AG09309 (cell line): ENCODE results near the gene IFITM2.

Source experiments
- DNase-seq: peaks from one replicate; pipeline ENCODE4 v3.0.0-alpha.2; 2010; ENCODE audit warnings: low read depth
- H3K4me3 ChIP-seq: 2 replicates; pipeline ENCODE4 v1.5.1; 2011; ENCODE audit warnings: mild to moderate bottlenecking, low read depth, low read length, moderate library complexity; ENCODE audit not compliant: control insufficient read depth
- CTCF ChIP-seq: IDR thresholded peaks from 2 replicates; pipeline ENCODE4 v1.5.1; 2011; ENCODE audit warnings: mild to moderate bottlenecking, low read depth, low read length, inconsistent platforms; ENCODE audit not compliant: insufficient read depth, control insufficient read depth; ENCODE audit errors: missing control alignments

IFITM2 gene

GRCh38 chr11:352456-353031 is 44.9 kb downstream of the IFITM2 start:
- no peak overlapping the region for H3K4me3 ChIP-seq
- no peak for TF ChIP-seq CTCF
- no peak for DNase-seq

- H3K4me3 ChIP-seq: no peak overlapping the region
- peak; percentile 64 for DNase-seq
- TF ChIP-seq CTCF: no peak
Observed at GRCh38 chr11:353179-353873, 45.7 kb downstream of the IFITM2 start.

GRCh38 chr11:355581-356458 is 48.2 kb downstream of the IFITM2 start:
- peak overlapping the region; percentile 34 for H3K4me3 ChIP-seq

GRCh38 chr11:356610-357009 is 49.0 kb downstream of the IFITM2 start:
- no peak for DNase-seq
- TF ChIP-seq CTCF: no peak

More at GRCh38 chr11:355581-356458, 48.2 kb downstream of the IFITM2 start:
- peak; percentile 86 for DNase-seq
- no peak for TF ChIP-seq CTCF

GRCh38 chr11:357582-357981 is 50.0 kb downstream of the IFITM2 start:
- DNase-seq: no peak
- TF ChIP-seq CTCF: no peak

More at GRCh38 chr11:356610-357009, 49.0 kb downstream of the IFITM2 start:
- H3K4me3 ChIP-seq: no peak overlapping the region

GRCh38 chr11:358129-358800 is 50.6 kb downstream of the IFITM2 start:
- H3K4me3 ChIP-seq: no peak overlapping the region
- DNase-seq: no peak
- no peak for TF ChIP-seq CTCF

More at GRCh38 chr11:357582-357981, 50.0 kb downstream of the IFITM2 start:
- no peak overlapping the region for H3K4me3 ChIP-seq
